NCI-H1930 (cell line): ENCODE results near the gene RGMA.
"Not testable (repeated sequence)": the region's sequence is repeated elsewhere in the genome, so short reads cannot be mapped to it uniquely, and the experiment has no call there.

ENCODE experiments used
- DNase-seq, 2 experiments: peaks; one replicate each; lab custom pipeline; 2025; lab: John Stamatoyannopoulos, UW

RGMA gene

DNA sequence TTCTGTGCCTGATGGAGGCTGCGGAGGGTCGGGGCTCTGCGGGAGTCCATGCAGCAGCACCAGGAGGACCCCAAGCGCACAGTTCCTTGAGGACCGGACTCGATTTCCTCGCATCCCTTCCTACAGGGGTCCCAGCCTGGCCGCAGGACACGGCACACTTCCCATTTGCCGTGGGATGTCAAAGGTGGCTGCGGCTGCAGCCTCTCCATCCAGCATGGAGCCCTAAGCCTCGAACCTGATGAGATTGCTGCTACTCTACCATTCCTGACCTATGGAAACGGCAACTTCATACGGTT lies 40.6 kb downstream of the RGMA start:
- DNase-seq, result no peak

DNA sequence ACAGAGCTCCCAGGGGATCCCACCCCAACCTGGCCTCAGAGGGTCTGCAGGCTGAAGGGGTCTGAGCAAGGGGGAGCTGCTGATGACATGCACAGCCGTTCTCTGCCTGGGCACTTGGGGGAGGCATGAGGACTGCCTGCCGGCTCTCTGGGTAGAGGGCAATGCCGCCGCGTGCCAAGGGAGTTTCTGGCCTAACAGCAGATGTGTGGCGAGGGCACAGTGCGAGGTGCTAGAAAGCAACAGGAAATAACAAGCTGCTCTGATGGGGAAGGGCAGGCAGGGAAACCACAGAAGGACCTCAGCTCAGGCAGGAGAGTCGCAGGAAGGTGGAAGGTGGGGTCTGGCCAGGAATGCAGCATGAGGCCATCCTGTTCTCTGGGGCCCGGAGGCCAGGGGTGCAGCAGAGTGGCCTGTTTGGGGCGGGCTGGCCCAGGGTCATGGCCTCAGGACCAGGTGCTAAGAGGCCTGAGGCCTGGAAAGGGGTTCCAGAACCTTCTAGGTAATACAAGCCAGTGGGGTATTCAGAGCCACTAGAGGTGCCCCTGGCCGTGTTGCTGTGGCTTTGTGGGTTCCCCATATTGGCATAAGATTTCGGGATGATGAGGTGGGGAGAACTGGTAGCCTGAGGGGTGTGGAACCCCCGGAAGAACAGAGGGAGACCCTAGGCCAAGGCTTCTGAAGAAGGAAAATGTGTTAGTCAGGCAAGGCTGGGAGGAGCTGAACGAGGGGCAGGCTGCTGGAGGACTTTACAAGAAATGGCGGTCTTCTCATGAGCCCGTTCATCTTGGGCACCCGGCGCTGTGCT lies 41.2 kb downstream of the RGMA start:
- no peak for DNase-seq

DNA sequence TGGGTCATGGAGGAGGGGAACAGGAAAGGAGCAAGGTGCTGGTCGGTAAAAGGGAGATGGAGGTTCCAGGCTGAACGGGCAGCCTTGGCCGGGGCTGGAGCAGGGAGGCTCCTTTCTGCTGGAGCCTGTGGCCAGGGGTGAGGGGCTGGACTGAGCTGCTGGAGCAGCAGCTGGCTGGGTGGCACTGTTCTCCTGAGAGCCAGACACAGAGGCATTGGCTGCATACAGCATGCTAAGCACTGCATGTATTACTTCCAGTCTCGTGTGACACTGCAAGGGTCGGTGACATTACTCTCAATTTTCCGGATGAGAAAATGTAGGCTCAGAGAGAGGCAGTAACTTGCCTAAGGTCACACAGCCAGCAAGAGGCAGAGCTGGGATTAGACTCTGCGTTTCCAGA lies 42.3 kb downstream of the RGMA start:
- no peak for DNase-seq

DNA sequence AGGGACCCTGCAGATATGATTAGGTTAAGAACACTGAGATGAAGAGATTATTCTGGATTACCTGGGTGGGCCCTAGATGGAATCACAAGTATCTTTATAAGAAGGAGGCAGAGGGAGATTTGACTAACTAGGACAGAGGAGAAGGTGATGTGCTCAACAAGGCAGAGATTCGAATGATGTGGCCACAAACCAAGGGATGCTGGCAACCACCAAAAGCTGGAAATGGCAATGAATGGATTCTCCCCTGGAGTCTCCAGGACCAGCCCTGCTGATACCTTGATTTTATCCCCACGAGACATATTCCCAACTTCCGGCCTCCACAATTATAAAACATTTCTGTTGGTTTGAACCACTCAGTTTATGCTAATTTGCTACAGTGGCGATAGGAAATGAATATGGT lies 42.9 kb downstream of the RGMA start:
- no peak for DNase-seq

DNA sequence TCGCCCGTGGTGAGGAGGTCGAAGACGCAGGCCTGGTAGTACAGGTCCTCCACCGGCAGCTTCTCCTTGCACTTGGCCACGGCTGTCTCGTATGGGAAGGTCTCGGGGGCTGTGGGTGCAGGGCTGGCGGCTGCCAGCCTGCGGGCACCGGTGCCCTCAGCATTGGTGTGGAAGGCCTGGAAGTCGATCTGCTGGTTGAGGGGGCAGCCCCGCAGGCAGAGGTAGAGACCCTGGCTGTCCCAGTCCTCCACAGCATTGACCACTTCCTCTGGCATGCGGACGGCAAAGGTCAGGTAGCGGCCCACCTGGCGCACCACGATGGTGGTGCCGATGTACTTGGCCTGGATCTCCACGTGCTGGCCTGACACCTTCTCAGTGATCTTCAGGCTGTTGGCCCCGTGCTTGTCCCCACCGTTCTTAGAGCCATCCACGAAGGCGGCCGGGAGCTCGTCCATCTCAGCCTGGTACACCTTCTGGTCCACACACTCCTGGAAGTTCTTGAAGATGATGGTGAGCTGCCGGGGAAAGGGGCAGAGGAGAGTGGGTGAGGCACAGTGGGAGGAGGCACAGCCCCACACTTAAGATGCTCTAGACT lies 43.7 kb downstream of the RGMA start:
- no peak for DNase-seq

DNA sequence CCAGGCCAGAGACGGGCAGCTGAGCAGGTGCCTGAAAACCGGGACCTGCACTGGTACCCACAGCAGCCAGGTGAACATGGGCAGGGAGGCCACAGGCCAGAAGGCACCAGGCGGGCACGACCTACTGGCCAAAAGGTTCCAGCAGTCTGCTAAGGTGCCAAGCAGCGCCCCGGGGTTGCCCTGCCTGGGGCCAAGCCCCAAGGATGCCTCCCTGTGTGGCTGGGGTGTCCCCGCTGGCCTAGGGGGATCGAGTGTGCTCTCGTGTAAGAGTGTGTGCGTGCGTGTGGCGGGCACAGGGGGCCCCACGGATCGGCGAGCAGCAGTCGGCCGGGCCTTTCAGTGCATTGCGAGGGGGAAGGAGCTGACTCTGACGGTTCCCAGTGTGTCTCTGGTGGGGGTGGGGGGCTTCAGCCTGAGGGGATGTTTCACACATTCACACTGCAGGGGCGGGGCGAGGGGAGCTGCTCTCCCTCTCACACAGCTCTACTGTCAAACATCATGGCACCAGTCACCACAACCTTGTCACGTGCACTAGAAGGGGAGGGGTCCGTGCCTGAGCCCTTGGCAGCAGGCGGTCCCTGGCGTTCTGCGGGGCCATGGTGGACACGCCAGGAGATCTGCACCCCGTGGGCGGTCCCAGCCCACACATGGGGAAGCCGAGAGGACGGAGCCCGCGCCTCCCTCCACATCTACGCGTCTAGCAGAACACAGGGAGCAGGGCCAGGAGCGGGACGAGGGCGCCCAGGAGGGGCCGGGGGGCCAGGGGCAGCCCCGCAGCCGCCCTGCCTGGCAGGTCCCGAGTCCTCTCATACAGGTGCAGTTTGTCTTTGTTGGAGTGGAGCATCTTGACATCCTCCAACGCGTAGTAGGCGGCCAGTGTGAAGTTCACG lies 44.5 kb downstream of the RGMA start:
- DNase-seq, result no peak

DNA sequence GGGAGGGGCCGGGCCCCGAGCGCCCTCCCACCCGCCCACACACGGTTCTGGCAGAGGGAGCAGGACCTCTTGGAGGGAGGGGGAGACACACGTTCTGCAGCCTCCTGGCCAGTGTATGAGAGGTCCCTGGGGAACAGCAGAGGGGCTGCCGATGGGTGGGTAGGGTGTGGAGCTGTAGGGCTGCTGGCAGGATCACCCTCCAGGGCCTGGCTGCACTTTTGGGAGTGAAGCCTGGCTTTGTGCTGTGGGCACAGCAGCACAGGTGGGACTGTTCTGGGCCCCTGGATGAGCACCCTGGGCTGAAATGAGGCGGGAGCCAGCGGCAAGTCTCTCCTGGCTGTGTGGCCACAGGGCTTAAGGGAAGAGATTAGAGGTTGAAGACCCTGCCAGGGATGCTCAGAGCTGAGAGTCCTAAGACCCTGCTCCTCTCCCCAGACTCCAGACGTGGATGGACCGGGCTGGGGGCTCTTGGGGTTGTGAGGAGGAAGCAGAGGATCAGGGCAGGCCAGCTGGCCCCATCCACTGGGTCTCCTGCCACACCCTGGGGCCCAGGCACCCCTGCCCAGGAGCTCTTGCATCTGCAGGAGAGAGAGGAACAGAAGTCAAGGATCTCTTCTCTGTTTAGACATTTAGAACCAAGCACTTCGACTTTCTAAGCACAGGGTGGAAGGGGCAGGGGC lies 45.2 kb downstream of the RGMA start:
- DNase-seq, result no peak

DNA sequence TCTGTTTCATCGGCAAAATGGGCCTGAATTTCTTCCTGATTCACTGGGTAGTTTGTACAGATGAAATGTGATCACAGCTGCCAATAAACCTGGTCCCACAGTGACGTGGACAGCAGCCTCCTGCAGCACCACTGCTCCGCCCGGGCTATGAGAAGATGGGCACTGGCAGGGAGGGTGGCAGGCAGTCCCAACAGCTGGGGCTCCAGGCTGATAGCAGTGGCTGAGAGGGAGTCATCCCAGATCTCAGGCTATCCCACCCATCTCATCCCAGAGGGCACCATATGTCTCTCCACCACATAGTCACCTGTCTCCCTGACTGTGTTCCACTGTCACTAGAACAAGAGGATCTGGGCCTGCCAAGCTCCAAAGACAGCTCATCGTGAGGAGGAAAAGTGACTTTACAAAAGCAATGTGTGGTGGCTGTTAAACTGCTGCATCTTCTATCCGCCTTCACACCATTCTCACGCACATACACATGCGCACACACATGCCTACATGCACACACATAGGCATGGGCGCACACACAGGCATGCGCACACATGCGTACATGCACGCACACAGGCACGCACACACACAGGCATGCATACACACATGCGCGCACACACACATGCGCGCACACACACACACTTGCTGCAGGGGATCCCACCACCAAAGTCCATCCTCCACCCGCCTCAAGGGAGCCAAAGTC lies 46.2 kb downstream of the RGMA start:
- DNase-seq, result no peak

DNA sequence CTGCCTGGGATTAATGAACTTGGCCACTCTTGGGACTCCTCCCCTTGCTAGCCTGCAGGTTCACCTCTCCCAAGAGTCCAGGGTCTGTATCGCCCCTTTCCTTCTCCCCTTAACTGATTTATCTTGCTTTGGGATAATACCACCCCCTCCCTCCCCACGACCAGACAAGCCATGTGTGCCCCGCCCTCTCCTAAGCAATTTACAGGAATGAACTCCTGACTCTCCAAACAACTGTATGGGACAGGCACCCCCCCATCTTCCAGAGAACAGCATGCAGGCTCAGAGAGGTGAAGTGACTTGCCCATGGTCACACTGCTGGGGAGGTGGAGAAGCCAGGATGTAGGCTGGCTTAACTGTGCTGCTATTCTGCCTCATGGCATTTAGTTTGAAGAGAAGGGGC lies 46.8 kb downstream of the RGMA start:
- DNase-seq, result no peak

DNA sequence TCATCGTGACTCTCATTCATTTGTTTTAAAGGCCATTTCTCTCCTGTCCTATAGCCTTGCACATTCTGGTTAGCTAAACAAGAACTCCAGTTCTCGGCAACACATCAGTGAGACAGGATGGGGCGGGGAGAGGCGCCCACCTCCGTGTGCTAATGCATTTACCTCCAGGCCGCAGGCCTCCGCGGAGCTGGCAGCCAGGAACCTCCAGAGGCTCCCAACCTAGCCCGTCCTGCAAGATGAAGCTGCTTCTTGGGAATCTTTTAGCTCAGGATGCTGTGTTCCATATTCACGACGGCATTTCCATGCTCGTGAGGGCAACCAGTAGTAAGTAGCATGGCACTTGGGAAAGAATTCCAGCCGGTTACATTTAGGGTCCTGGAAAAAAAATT lies 47.9 kb downstream of the RGMA start:
- no peak for DNase-seq

DNA sequence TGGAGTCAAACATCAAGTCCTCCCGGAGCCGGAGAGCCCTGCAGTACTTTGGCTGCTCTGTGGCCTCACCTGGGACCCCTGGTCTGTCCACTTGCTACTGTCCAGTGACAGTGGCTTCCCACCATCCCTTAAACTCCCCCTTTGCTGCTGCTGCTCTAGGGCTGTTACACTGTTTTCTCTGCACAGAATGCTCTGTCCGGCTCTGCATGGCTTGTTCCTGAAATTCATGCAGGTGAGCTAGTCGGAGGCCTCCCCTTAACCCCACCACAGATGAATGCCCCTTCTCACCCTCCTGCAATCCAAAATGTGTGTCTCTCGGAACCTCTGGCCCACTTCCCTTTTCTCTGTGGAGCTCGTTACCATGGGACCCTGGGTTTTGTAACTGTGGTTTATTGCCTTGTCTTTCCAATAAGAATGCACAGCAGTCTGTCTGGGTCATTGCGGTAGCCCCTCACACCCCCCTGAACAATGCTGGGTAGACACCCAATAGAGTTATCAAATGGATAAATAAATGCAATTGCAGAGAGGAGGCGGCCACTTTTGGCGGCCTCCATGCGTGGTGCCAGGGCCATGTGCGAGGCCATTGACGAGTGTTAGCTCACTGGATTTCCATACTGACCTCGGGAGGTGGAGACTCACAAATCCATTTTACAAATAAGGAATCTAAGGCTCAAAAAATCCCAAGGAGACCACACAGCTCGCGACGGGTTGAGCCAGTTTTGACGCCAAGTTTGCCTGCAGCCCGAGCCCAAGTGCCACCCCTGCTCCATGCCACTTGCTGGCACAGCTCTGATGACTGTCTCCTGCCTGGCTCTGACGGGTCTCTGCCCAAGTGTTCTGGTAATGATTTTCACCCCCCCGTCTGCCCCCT lies 48.5 kb downstream of the RGMA start:
- DNase-seq, result no peak

DNA sequence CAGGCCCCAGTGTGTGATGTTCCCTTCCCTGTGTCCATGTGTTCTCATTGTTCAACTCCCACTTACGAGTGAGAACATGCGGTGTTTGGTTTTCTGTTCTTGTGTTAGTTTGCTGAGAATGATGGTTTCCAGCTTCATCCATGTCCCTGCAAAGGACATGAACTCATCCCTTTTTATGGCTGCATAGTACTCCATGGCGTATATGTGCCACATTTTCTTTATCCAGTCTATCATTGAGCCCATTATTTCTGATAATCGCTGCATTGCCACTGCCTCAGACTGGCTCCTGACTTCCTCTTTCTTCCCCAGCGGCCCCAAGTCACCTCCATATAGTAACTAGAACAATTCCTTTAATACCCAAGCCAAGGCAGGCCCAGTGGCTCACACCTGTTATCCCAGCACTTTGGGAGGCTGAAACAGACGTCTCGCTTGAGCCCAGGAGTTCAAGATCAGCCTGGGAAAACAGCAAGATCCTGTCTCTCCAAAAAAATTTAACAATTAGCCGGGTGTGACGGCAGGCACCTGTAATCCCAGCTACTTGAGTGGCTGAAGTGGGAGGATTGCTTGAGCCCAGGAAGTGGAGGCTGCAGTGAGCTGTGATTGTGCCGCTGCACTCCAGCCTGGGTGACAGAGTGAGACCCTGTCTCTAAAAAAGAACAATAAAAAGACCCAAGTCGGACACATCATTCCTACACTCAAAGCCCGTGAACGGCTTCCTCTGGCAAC lies 49.3 kb downstream of the RGMA start:
- DNase-seq, result not testable (repeated sequence)

DNA sequence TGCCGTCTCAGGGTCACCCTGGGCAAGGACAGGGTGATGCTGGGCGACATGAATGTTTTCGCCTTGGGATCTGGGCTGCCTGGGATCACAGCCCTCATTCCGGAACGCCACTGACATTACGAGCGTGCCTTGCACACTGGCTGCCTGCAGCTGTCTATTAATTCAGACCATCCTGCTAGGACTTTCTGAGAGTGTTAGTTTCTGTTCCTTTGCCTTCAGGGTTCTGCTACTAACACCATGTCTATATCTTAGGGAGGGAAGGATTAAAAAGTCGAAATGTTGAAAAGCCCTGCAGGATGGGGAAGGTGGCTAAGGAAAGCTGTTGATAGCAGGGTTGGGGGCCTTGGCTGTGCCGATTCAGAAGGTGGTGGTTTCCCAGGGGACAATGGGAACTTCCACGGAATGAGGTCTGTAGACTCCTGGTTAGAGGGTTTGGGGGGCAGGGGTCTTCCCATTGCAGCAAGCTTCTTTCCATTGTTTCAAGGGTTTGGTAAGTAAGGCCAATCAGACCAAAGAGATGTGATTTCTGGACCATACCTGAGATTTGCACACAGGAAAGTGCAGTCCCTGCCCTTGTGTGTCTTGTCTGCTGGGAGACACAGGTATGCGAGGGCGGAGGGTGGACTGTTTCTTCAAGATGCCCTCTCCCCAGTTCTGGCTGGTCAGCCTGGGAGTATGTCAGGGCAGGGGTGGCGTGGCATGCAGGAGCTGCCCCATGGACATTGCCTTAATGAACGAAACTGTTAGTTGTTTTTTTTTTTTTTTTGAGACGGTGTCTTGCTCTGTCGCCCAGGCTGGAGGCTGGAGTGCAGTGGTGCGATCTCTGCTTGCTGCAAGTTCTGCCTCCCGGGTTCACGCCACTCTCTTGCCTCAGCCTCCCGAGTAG lies 50.9 kb downstream of the RGMA start:
- DNase-seq, result no peak

DNA sequence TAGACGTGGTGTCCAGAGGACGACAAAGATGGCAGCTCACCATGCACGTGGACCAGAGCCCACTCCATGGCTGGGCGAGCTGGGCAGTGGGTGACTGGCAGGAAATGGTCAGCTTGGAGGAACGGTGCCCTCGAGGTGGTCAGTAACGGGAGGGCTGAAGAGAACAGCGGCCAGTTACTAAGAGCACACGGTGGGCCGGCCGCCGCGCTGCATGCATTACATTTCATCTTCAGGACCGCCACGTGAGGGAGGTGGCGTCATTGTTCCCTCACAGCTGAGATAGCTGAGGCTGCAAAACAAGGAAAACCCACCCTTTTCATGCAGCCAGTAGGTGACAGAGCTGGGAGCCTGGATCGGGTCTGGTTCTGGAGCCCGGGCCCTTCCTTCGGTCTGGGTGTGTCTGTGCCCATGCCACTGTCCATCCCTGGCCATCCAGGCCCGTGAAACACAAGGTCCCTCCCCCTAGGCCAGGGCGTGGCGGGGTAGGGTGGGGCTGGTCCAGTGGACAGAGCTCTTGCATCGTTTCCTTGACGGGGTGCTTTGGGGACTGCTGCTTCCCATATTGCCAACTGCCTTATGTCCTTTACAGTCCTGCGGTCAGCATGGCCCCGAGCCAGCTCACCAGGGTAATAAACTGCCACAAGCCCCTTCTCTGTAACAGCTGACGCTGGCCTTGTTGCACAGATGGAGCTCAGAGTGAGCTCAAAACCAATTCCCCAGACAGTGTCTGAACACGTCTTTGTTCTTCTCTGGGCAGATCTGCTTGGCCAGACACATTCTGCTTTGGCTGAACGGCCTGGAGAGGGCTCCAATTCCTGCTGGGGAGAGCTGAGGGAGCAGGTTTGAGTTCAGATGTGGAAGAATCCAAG lies 51.8 kb downstream of the RGMA start:
- DNase-seq, result no peak

DNA sequence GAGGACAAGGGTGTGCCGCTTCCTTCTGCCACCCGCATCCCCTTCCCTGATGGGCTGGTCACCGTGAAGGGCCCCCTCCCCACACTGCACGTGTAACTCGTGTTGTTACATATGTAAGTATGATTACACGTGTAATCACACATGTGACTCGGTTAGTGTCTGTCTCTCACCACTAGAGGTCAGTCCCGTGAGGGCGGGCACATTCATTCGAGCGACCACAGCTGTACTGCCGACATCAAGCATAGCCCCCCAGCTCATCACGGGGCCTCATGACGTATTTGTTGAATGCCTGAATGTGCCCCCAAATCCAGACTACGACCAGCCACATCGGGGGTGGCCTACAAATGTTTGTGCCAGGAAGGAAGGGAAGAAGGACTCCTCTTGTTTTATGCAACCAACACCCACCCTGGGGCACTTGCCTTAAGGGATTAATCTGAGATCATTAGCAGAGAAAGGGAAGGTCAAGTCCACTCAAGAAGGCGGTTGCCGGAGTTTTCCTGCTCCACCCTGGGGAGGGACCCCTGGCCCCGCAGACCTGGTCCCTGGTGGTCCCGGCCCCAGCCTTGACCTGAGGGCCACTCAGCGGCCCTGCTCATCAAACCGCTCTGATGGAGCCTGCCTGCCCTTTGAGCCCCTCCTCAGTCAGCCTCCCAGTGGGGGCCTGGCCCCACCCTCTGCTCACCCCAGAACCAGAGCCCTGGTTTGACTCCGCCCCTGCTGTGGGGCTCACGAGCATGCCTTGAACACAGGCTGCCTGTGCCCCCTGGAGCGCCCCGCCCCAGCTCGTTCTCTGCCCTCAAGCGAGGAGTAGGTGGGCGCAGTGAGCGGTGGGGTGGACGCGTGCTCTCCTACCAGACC lies 52.8 kb downstream of the RGMA start:
- peak in 1 of 2 experiments; percentile 5 for DNase-seq

DNA sequence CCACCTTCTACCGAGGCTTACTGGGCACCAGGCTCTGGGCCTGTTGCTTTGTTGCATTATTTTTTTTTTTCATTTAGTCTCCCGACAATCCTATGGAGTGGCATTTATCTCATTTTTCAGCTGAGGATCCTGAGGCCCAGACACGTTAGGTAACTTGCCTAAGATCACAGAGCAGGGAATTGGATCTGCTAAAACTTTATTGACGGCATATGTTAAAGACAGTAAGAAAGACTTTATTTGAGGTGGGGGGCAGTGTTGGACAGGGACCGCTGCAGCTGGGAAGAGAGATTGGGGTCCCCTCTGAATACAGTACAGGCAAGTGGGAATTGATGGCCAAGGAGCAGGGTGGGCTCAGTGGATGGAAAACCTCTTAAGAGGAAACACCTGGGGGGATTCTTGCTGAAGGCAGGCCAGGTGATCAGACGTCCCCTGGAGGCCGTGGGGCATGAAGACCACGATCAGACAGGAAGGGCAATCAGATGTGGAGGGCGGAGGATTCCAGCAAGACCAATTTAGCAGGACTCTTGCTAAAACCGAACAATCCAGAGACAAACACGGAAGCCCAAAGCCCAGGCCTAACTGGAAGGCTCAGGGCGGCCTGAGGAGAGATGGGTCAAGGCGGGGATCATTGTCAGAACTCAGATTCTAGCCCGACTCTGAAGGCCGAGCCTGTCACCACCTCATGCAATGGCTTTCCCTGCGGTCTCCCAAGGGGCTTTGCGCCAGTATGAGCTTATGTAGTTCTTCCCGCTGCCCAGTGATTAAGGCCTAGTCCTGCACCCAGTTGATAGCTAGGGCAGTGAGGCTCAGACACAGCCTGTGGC lies 53.7 kb downstream of the RGMA start:
- no peak for DNase-seq
